HG02870 (cell line): ENCODE results near the gene XPNPEP1.

Experiments used
- ATAC-seq: cut with Tn5 transposase; IDR thresholded peaks from one replicate; pipeline ENCODE4 v1.9.1; 2021; ENCODE audit warnings: mild to moderate bottlenecking, moderate library complexity; ENCODE audit not compliant: unreplicated experiment

Gene XPNPEP1

GRCh38 chr10:109922976-109923921, at the start of gene XPNPEP1:
Gene XPNPEP1, minus strand, starts transcription at chr10:109923511. Its CDS starts 78 bp downstream, at chr10:109923433.
- peak; percentile 91 for ATAC-seq

GRCh38 chr10:109972372-109973001, 49.2 kb upstream of the XPNPEP1 start:
- ATAC-seq = no peak

- ATAC-seq = no peak
Measured at GRCh38 chr10:109971634-109972033, 48.3 kb upstream of the XPNPEP1 start.

DNA sequence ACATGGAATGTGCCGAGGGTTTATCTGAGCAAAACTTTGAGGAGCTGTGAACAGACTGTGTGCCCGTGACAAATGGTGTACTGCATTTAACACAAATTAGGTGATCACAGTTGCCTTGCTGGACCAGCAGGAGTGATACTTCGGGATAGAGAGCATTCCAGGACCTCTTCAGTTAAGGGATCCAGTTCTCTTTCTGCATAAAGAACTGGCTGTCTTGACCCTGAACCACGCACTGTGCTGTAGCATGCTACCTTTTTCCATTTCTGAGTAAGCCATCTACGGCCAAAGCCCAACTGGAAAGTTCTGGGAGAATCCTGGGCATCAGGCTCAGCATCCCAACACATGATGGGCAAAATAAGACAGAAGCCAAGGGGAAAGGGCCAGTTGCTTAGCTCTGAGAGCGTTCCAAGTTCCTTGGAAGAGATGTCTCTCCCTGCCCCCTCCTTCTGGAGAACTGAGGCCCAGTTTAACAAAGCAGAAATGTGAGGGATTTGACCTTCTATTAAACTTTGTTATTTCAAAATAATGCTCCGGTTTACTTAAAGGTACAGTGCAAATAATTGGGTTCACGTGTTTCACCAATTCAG, 46.5 kb upstream of the XPNPEP1 start:
- no peak for ATAC-seq

DNA sequence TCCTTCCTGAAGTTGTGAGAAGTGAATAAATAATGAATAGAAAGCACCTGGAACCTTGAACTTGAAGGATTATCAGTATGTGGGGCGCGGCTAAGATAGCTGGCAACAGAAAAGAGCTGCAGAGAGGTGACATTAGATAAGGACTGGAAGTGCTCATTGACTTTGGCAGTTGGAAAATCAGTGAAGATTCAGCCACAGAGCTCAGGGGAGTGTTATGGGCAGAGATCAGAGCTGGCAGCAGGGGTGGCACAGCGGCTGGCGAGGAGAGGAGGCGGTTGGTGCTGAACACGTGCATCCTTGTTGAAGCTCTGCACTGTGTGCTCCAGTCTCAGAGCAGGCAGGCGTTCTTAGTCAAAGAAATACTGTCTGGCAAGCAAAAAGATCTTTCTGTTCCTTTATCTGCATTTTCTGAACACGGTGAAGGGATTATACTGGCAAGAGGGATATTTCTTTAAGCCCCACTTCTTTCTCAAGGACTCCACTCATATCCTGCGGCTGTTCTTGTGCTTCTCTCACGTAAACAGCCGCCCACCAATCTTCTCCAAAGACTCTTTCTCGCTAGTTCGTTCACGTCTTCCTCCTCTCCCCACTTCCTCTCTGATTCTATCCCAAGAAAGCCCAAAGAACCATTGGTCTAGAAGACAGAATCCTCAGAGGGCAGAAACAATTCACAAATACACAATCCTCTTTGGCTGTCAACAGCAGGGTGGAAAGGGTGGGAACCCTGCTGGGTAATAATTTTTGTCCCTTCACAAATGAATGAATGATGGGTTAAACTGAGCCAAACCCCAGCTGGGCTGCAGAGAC, 45.8 kb upstream of the XPNPEP1 start:
- ATAC-seq = no peak

GRCh38 chr10:109967739-109968088, 44.4 kb upstream of the XPNPEP1 start:
- no peak for ATAC-seq

- no peak for ATAC-seq
Measured at GRCh38 chr10:109966961-109967738, 43.8 kb upstream of the XPNPEP1 start.

- ATAC-seq = no peak
Measured at GRCh38 chr10:109964318-109964717, 41.0 kb upstream of the XPNPEP1 start.

DNA sequence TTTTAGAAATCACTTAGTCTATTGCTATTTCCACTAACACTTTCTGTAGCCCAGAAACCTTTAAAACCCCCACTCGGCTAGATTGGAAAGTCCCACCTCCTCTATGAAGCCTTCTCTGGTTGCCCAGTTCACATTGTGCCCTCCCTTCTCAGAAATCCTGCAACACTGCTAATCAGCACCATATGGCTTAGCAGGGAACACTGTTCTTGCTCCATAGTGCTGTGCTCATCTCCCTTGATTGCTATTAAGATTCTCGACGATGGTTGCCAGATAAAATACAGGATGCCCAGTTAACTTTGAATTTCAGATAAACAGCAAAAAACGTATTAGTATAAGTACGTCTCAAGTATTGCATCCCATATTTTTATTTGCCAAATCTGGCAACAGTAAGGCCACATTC, 40.1 kb upstream of the XPNPEP1 start:
- no peak for ATAC-seq

DNA sequence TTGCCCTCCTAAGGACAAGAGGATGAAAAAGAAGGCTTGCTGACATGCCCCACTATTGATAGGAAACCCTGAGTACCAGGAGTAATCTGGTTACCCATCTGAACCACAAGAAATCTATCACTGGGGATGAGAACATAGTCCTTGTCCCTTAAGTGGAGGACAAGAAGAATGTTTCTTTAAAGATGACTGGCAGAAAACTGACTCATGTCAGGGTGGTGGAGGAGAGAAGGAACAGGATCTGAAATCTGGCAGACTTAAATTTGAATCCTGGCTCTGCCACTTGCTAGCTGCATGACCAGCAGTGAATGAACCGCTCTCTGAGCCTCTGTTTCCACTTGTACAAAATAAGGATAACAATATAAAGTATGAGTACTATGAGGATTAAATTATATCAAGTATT, 38.9 kb upstream of the XPNPEP1 start:
- ATAC-seq = no peak

- no peak for ATAC-seq
Measured at GRCh38 chr10:109961174-109962001, 38.1 kb upstream of the XPNPEP1 start.

- ATAC-seq = no peak
Measured at GRCh38 chr10:109960682-109961081, 37.4 kb upstream of the XPNPEP1 start.

DNA sequence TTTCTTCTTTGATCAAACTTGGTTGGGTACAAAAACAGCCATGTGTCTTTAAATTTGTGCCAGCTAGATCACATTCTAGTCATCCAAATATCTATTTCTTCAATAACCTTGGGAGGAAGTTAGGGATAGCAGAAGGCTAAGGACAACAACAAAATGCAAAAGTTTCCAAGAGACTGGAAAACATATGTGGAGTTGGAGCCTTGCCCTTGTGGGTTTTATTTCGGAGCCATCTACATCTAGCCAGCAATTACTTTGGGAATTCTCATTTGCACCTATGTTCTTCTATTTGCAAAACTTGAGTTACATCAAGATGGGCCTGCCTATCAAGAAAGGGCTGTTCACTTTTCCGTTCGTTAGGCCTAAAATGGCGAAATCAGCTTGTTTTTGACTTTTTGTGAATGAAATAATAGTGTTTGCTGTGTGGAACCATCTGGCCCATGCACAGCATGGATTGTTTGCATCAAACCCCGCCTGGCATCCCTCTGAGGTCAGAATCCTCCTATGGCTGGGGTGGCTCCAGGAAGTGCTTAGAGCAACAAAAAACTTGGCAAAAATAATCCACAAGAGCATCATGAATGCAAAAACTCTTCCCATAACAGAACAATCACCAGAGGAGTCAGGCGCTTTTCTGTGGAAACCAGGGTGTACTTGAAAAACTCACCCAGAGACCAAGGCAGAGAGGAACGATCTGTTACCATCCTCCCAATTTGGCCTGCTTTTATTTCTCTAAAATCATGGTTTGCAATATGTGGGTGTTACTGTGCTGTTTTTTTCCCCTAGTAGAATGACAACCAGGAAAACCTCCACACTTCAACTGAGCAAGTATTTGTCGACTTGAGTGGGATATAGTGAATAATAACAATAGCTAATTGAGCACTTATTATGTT, 36.2 kb upstream of the XPNPEP1 start:
- no peak for ATAC-seq

GRCh38 chr10:109958059-109958458, 34.7 kb upstream of the XPNPEP1 start:
- ATAC-seq = no peak

- ATAC-seq = peak; percentile 96
Measured at GRCh38 chr10:109957092-109957797, 33.9 kb upstream of the XPNPEP1 start.

- peak; percentile 75 for ATAC-seq
Measured at GRCh38 chr10:109956454-109957091, 33.3 kb upstream of the XPNPEP1 start.

GRCh38 chr10:109953766-109954165, 30.5 kb upstream of the XPNPEP1 start:
- no peak for ATAC-seq
